AG04450 (cell line): ENCODE results near the gene MXRA7. TPM values are rescaled to one million over a fixed set of nuclear protein-coding genes. Genes with fewer than 3 reads are reported as not detected.
"Not testable (repeated sequence)": the region's sequence is repeated elsewhere in the genome, so short reads cannot be mapped to it uniquely, and the experiment has no call there.

Experiments
- CTCF ChIA-PET: fragments of 300-600, 350-600 bp; formaldehyde crosslinking; extraction: SDS; loops from one replicate; lab custom pipeline; 2022; ENCODE audit warnings: antibody characterized with exemption, inconsistent platforms; lab: Charles Lee
- POLR2A ChIA-PET: fragments of 350-600 bp; formaldehyde crosslinking; extraction: SDS; loops from one replicate; lab custom pipeline; 2021; ENCODE audit warnings: antibody characterized with exemption, inconsistent platforms; lab: Yijun Ruan, JAX
- DNase-seq: peaks from one replicate; pipeline ENCODE4 v3.0.0-alpha.2; 2011; ENCODE audit warnings: low read depth, low spot score
- H3K27ac ChIP-seq: one replicate; pipeline ENCODE4 v1.5.1; 2012; ENCODE audit warnings: low read depth, low read length, control low read depth
- H3K27me3 ChIP-seq: one replicate; pipeline ENCODE4 v1.6.0; 2012; ENCODE audit warnings: low read length; ENCODE audit not compliant: control insufficient read depth, insufficient read depth
- H3K4me3 ChIP-seq: 2 replicates; pipeline ENCODE4 v1.5.1; 2011; ENCODE audit warnings: mild to moderate bottlenecking, low read depth, low read length, control low read depth
- H3K9me3 ChIP-seq: 2 replicates; pipeline ENCODE4 v1.5.1; 2012; ENCODE audit warnings: low read length; ENCODE audit not compliant: control insufficient read depth, insufficient read depth
- CTCF ChIP-seq: IDR thresholded peaks from 2 replicates; pipeline ENCODE4 v1.5.1; 2011; ENCODE audit warnings: low read depth, low read length, control low read depth, inconsistent platforms
- polyA plus RNA-seq: library from polyadenylated mRNA; depleted of rRNA; stranded (reverse); fragments of >200 nt; gene quantifications from 2 replicates; pipeline ENCODE4 v1.2.3, GENCODE V29; 2011

Gene MXRA7
- polyA plus RNA-seq, 1 experiment, result 222 TPM

GRCh38 chr17:76700270-76700616 is 10.5 kb downstream of the MXRA7 start:
- no peak for DNase-seq
- CTCF ChIA-PET, result no interaction called here
- Histone ChIP-seq H3K4me3 (peak overlapping the region; percentile 54), H3K27ac (peak overlapping the region; percentile 97), H3K9me3 (no peaks in the 10 kb centered on the region), H3K27me3 (no peaks in the 10 kb centered on the region)
- POLR2A ChIA-PET, result interaction anchor here (1.7 kb wide), 1 partner anchor 11 kb away, joined by 4 read pairs; no protein-coding TSS in a partner anchor
- TF ChIP-seq CTCF, result no peak

- DNase-seq, H3K27me3 ChIP-seq, POLR2A ChIA-PET, H3K9me3 ChIP-seq, H3K27ac ChIP-seq, CTCF ChIA-PET, H3K4me3 ChIP-seq: not testable (repeated sequence)
Measured at GRCh38 chr17:76698466-76698977, 12.2 kb downstream of the MXRA7 start.

GRCh38 chr17:76697702-76698465 is 12.9 kb downstream of the MXRA7 start:
- H3K4me3 ChIP-seq, result no peak overlapping the region
- TF ChIP-seq CTCF, result no peak
- ChIA-PET POLR2A (interaction anchor here (0.5 to 1.4 kb wide), 5 partner anchors 12 to 169 kb away, joined by 3 to 9 read pairs (median 4); partner anchors contain the start of gene MFSD11), CTCF (interaction anchor here (2.3 kb wide), 1 partner anchor 175 kb away, joined by 6 read pairs; no protein-coding TSS in a partner anchor)
- H3K9me3 ChIP-seq, result no peaks in the 10 kb centered on the region
- DNase-seq, result no peak
- no peaks in the 10 kb centered on the region for H3K27me3 ChIP-seq
- H3K27ac ChIP-seq, result no peak overlapping the region

DNA sequence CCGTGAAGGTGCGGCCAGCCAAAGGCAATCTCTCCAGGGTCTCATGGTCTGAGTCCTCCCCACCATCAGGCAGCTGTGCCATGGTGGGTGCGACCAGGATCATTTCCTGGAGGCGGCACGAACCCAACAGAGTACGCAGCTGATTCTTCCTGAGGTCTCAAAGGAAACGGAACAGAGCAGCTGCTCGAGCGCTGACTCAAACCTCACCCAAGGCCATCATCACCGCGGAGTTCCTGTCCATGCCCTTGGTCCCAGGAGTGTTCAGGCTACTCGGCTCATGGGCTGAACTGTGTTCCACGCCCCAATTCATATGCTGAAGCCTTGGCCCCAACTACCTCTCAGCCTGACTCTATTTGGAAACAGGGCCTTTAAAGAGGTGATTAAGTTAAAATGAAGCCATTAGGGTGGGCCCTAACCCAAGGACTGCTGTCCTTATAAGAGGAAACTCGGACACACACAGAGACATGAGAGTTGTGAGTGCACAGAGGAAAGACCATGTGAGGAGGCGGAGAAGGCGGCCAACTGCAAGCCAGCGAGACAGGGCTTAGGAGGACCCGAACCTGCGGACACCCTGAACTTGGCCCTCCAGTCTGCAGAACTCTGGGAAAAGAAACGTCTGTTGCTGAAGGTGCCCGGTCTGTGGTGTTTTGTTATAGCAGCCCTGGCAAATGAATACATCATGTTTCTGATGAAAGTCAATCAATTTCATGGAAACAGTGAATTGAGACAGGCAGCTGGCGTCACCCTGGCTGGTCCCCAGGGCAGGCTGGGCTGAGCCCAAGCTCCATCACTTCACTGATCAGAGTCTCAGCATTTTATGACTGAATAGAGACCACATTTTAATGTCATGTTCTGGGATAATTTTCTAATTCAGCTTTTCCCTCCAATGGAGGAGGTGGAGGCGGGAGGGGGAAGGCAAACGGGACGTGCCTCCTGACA is 13.7 kb downstream of the MXRA7 start:
- Histone ChIP-seq H3K27ac (peak overlapping the region; percentile 21), H3K4me3 (no peak overlapping the region), H3K9me3 (no peaks in the 10 kb centered on the region), H3K27me3 (no peaks in the 10 kb centered on the region)
- TF ChIP-seq CTCF, result no peak
- DNase-seq, result no peak
- POLR2A ChIA-PET, result interaction anchor here (0.6 to 1.4 kb wide), 3 partner anchors 13 to 107 kb away, joined by 4 to 9 read pairs (median 4); no protein-coding TSS in a partner anchor
- CTCF ChIA-PET, result interaction anchor here (1.5 to 2.3 kb wide), 2 partner anchors 15 to 174 kb away, joined by 4 to 6 read pairs; no protein-coding TSS in a partner anchor

GRCh38 chr17:76695059-76695831 is 15.5 kb downstream of the MXRA7 start:
- no peak for TF ChIP-seq CTCF
- POLR2A ChIA-PET, result interaction anchor here (0.7 kb wide), 1 partner anchor 10 kb away, joined by 3 read pairs; no protein-coding TSS in a partner anchor
- CTCF ChIA-PET, result interaction anchor here (0.6 kb wide), 1 partner anchor 868 kb away, joined by 3 read pairs; no protein-coding TSS in a partner anchor
- no peak for DNase-seq
- H3K27ac ChIP-seq, result no peak overlapping the region
- no peaks in the 10 kb centered on the region for H3K9me3 ChIP-seq
- no peak overlapping the region for H3K4me3 ChIP-seq
- H3K27me3 ChIP-seq, result no peaks in the 10 kb centered on the region
